Uterus (tissue), 4 donors: ENCODE data around the gene HOATZ. TPM values are rescaled to one million over a fixed set of nuclear protein-coding genes. Genes with fewer than 3 reads are reported as not detected.

Experiments used
- DNase-seq, 2 donors: peaks; one replicate each; pipeline ENCODE4 v3.0.0-alpha.2; 2019 to 2020
- H3K27ac ChIP-seq, 2 donors: fragments of 200-600 bp; sonication (generic); 1 replicate in 1 of 2; 2 replicates in 1 of 2; pipeline ENCODE4 v1.5.1; 2016 to 2018
- H3K27me3 ChIP-seq, 2 donors: fragments of 200-600 bp; sonication (generic); one replicate each; pipeline ENCODE4 v1.5.1; 2018 to 2019; ENCODE audit warnings: control low read depth in 1 of 2
- H3K36me3 ChIP-seq, 2 donors: fragments of 200-600 bp; sonication (generic); one replicate each; pipeline ENCODE4 v1.5.1; 2019; ENCODE audit warnings: control low read depth in 1 of 2
- H3K4me1 ChIP-seq, 2 donors: fragments of 200-600 bp; sonication (generic); one replicate each; pipeline ENCODE4 v1.5.1; 2018 to 2019; ENCODE audit warnings: control low read depth in 1 of 2
- H3K4me3 ChIP-seq, 2 donors: fragments of 200-600 bp; sonication (generic); 1 replicate in 1 of 2; 2 replicates in 1 of 2; pipeline ENCODE4 v1.5.1; 2018 to 2019; ENCODE audit warnings: mild to moderate bottlenecking in 1 of 2
- H3K9me3 ChIP-seq, 2 donors: fragments of 200-600 bp; sonication (generic); one replicate each; pipeline ENCODE4 v1.5.1; 2019; ENCODE audit warnings: control low read depth in 1 of 2
- CTCF ChIP-seq, 4 experiments: fragments of 200-600 bp in 2 of 4; fragments of 450-650 bp in 2 of 4; sonication (generic) in 2 of 4; IDR thresholded peaks; one replicate each; pipeline ENCODE4 v1.5.1; 2016 to 2019; ENCODE audit warnings: antibody characterized with exemption in 4 of 4, mild to moderate bottlenecking in 2 of 4, moderate library complexity in 1 of 4
- POLR2A ChIP-seq, 2 donors: fragments of 450-650 bp; IDR thresholded peaks; one replicate each; pipeline ENCODE4 v1.6.1; 2016; ENCODE audit warnings: antibody characterized with exemption in 2 of 2, mild to moderate bottlenecking in 1 of 2, moderate library complexity in 1 of 2
- intact Hi-C: fragments of 100-400 bp; cut with DNase I; formaldehyde crosslinking; loops from one replicate; pipeline ENCODE4 v1.15.1; 2023; ENCODE audit warnings: low total_unique reads
- total RNA-seq, 4 donors: library from RNA; depleted of rRNA in 3 of 4; stranded (reverse); fragments of >200 nt in 3 of 4; gene quantifications; one replicate each; pipeline versions ENCODE4 v1.1.0 to v1.2.4, GENCODE V29; 2014 to 2023
- donor health status: DM: yes; HTN: yes; CAD: no.

Gene HOATZ
- total RNA-seq, 4 donors from 2014 or later: 0.88 to 2.7 (median 2.6) TPM; not detected in 1

GRCh38 chr11:111524056-111524455 lies 9.5 kb downstream of the HOATZ start:
- no peaks in the 10 kb centered on the region for H3K36me3 ChIP-seq
- no peak for DNase-seq
- no peak overlapping the region for H3K27ac ChIP-seq
- H3K27me3 ChIP-seq: no peaks in the 10 kb centered on the region
- intact Hi-C loops: no loop called here
- H3K4me1 ChIP-seq: no peaks in the 10 kb centered on the region
- no peaks in the 10 kb centered on the region for H3K9me3 ChIP-seq
- no peak for TF ChIP-seq CTCF (IDR thresholded peaks at IDR 0.05)
- no peak for TF ChIP-seq POLR2A (IDR thresholded peaks at IDR 0.05)
- no peak overlapping the region for H3K4me3 ChIP-seq

GRCh38 chr11:111525456-111525855 lies 10.9 kb downstream of the HOATZ start:
- intact Hi-C loops: no loop called here
- H3K4me3 ChIP-seq: no peak overlapping the region
- H3K9me3 ChIP-seq: no peaks in the 10 kb centered on the region
- TF ChIP-seq POLR2A (IDR thresholded peaks at IDR 0.05): no peak
- TF ChIP-seq CTCF (IDR thresholded peaks at IDR 0.05): no peak
- no peak overlapping the region for H3K27ac ChIP-seq
- H3K36me3 ChIP-seq: no peaks in the 10 kb centered on the region
- H3K27me3 ChIP-seq: no peaks in the 10 kb centered on the region
- H3K4me1 ChIP-seq: no peaks in the 10 kb centered on the region
- no peak for DNase-seq

- H3K36me3 ChIP-seq: no peaks in the 10 kb centered on the region
- no peaks in the 10 kb centered on the region for H3K9me3 ChIP-seq
- H3K4me1 ChIP-seq: no peaks in the 10 kb centered on the region
- intact Hi-C loops: no loop called here
- no peak for DNase-seq
- H3K27ac ChIP-seq: no peak overlapping the region
- no peaks in the 10 kb centered on the region for H3K27me3 ChIP-seq
- TF ChIP-seq CTCF (IDR thresholded peaks at IDR 0.05) (no peak), POLR2A (IDR thresholded peaks at IDR 0.05) (no peak)
- H3K4me3 ChIP-seq: no peak overlapping the region
These were observed 11.9 kb downstream of the HOATZ start for GRCh38 chr11:111526501-111526900.

DNA sequence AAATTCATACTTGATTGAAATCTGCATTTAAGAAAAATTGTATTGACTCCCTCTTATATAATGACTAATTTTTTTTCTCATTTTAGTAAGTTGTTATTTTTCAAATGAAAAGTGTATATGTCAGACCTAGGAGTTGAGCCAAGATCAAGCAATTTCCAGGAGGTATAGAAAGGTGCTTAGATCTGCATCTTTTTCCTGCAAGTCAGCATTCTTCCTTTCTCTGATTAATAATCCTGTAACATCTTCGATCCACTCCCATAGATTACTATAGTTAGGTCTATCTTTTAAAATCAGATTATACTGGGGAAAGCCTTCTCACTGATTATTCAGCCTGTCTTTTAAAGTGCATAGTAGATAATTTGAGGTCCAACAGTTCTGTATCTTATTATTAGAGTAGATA lies 12.7 kb downstream of the HOATZ start:
- TF ChIP-seq CTCF (IDR thresholded peaks at IDR 0.05) (no peak), POLR2A (IDR thresholded peaks at IDR 0.05) (no peak)
- Histone ChIP-seq H3K27me3 (no peaks in the 10 kb centered on the region), H3K9me3 (no peaks in the 10 kb centered on the region), H3K4me1 (no peaks in the 10 kb centered on the region), H3K27ac (no peak overlapping the region), H3K4me3 (no peak overlapping the region), H3K36me3 (no peaks in the 10 kb centered on the region)
- intact Hi-C loops: no loop called here
- no peak for DNase-seq

DNA sequence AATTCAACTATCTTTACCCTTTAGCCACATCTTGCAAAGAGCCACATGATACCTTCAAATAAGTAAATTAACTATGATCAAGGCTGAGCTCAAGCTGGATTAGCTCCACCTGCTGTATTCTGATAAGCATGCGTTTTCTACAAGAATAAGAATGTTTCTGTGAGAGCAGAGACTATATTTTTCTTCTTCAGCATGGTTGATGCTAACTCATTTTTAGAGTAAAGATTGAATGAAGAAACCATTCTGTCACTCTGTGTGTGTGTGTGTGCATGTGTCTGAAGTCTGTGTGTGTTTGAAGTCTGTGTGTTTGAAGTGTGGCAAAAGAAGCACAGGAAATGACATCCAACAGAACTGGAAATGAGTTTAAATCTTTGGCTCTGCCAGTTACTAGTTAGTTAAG lies 14.0 kb downstream of the HOATZ start:
- H3K4me3 ChIP-seq: no peak overlapping the region
- no peaks in the 10 kb centered on the region for H3K36me3 ChIP-seq
- H3K27me3 ChIP-seq: no peaks in the 10 kb centered on the region
- DNase-seq: no peak
- no peak overlapping the region for H3K27ac ChIP-seq
- intact Hi-C loops: no loop called here
- no peaks in the 10 kb centered on the region for H3K4me1 ChIP-seq
- no peaks in the 10 kb centered on the region for H3K9me3 ChIP-seq
- no peak for TF ChIP-seq POLR2A (IDR thresholded peaks at IDR 0.05)
- TF ChIP-seq CTCF (IDR thresholded peaks at IDR 0.05): no peak
